Cardiac muscle cell (in vitro differentiated cells and primary cell): ENCODE data around the gene AKR7A3. TPM values are rescaled to one million over a fixed set of nuclear protein-coding genes. Genes with fewer than 3 reads are reported as not detected.
A peak's percentile ranks its signal among the peaks of the same experiment; 100 is the strongest.
"Not testable (repeated sequence)": the region's sequence is repeated elsewhere in the genome, so short reads cannot be mapped to it uniquely, and the experiment has no call there.

Experiments used
- DNase-seq, 2 donors: peaks; one replicate each; pipeline versions ENCODE4 v3.0.0 to v3.0.0-alpha.2; 2010 to 2017; ENCODE audit warnings: low read depth in 1 of 2, low spot score in 1 of 2
- H3K27ac ChIP-seq: fragments of 200-600 bp; sonication (generic); 2 replicates; pipeline ENCODE4 v1.5.1; 2016
- H3K27me3 ChIP-seq: fragments of 200-600 bp; sonication (generic); 2 replicates; pipeline ENCODE4 v1.6.0; 2016; ENCODE audit warnings: control low read depth
- H3K36me3 ChIP-seq: fragments of 200-600 bp; sonication (generic); 2 replicates; pipeline ENCODE4 v1.5.1; 2016; ENCODE audit warnings: control low read depth
- H3K4me1 ChIP-seq: fragments of 200-600 bp; sonication (generic); 2 replicates; pipeline ENCODE4 v1.8.1; 2017; ENCODE audit warnings: low read depth, mild to moderate bottlenecking, mixed run types
- H3K4me3 ChIP-seq: fragments of 200-600 bp; sonication (generic); 2 replicates; pipeline ENCODE4 v1.5.1; 2016; ENCODE audit warnings: mild to moderate bottlenecking
- H3K9me3 ChIP-seq: fragments of 200-600 bp; sonication (generic); 2 replicates; pipeline ENCODE4 v1.5.1; 2017; ENCODE audit warnings: low read depth, mild to moderate bottlenecking, control low read depth
- CTCF ChIP-seq: IDR thresholded peaks from 2 replicates; pipeline ENCODE4 v1.5.1; 2012; ENCODE audit warnings: low read depth, mild to moderate bottlenecking, low read length
- polyA plus RNA-seq: library from polyadenylated mRNA; unstranded; fragments of >200 nt; fragmentation: Nextera tagmentation; extraction: Ambion mirVana; gene quantifications from 2 replicates; pipeline ENCODE4 v1.2.1, GENCODE V29; 2016
- total RNA-seq: library from RNA; depleted of rRNA; stranded (reverse); fragments of >200 nt; gene quantifications from 2 replicates; pipeline ENCODE4 v1.2.3, GENCODE V29; 2016

AKR7A3 gene
- total and polyA plus RNA-seq, 2 experiments from 2014 or later = 0.26 to 1.4 TPM

GRCh38 chr1:19269427-19270342 lies 18.9 kb downstream of the AKR7A3 start:
- DNase-seq, H3K4me3 ChIP-seq: not testable (repeated sequence)
- TF ChIP-seq CTCF = peak; percentile 14

DNA sequence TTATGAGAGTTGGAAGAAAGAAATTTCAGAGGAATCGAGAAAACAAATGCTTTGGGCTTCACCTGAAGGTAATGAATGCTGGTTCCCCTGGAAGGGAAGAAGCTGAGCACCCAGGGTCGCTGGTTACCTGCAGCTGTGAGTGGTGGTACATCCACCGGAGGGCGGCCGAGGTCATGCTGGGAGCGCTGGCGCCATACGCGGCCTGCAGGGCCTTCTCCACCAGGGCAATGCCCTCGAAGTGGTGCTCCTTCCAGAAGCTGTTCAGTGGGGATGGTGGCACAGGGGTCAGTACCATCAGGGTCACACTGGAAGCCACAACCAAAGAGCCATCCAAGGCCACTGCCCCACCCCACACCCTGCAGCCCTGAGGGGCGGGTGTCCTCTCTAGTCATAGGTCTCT lies 20.1 kb downstream of the AKR7A3 start:
- TF ChIP-seq CTCF = no peak
- H3K27ac ChIP-seq = no peak overlapping the region
- no peaks in the 10 kb centered on the region for H3K36me3 ChIP-seq
- no peak overlapping the region for H3K4me3 ChIP-seq
- H3K9me3 ChIP-seq = no peaks in the 10 kb centered on the region
- H3K4me1 ChIP-seq = no peaks in the 10 kb centered on the region
- no peak for DNase-seq
- H3K27me3 ChIP-seq = no peaks in the 10 kb centered on the region

More at GRCh38 chr1:19269427-19270342, 18.9 kb downstream of the AKR7A3 start:
- H3K27ac ChIP-seq, H3K27me3 ChIP-seq, H3K9me3 ChIP-seq, H3K4me1 ChIP-seq, H3K36me3 ChIP-seq: not testable (repeated sequence)

DNA sequence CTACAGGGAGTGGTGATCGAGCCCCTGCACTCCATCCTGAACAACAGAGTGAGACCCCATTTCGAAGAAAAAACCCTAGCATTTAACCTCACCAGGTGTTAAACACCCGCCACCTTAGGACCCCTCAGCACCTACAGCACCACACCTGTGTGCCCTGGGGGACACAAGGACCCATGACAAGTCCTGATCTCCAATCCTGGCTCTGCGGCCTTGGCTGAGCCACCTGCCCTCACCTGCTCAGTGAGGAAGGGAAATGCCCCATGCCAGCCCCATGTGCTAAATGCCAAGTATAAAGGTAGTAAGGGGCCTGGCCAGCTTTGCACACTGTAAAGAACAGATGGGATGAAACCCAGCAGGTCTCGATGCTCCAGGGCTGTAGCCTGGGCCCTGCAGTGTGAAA lies 25.8 kb downstream of the AKR7A3 start:
- no peaks in the 10 kb centered on the region for H3K27me3 ChIP-seq
- no peaks in the 10 kb centered on the region for H3K9me3 ChIP-seq
- no peak for DNase-seq
- no peak overlapping the region for H3K27ac ChIP-seq
- TF ChIP-seq CTCF = no peak
- H3K4me3 ChIP-seq = no peak overlapping the region
- peaks cover 8% of the 10 kb centered on the region for H3K36me3 ChIP-seq
- no peaks in the 10 kb centered on the region for H3K4me1 ChIP-seq

GRCh38 chr1:19262047-19262446 lies 26.5 kb downstream of the AKR7A3 start:
- no peak for TF ChIP-seq CTCF
- no peak overlapping the region for H3K4me3 ChIP-seq

DNA sequence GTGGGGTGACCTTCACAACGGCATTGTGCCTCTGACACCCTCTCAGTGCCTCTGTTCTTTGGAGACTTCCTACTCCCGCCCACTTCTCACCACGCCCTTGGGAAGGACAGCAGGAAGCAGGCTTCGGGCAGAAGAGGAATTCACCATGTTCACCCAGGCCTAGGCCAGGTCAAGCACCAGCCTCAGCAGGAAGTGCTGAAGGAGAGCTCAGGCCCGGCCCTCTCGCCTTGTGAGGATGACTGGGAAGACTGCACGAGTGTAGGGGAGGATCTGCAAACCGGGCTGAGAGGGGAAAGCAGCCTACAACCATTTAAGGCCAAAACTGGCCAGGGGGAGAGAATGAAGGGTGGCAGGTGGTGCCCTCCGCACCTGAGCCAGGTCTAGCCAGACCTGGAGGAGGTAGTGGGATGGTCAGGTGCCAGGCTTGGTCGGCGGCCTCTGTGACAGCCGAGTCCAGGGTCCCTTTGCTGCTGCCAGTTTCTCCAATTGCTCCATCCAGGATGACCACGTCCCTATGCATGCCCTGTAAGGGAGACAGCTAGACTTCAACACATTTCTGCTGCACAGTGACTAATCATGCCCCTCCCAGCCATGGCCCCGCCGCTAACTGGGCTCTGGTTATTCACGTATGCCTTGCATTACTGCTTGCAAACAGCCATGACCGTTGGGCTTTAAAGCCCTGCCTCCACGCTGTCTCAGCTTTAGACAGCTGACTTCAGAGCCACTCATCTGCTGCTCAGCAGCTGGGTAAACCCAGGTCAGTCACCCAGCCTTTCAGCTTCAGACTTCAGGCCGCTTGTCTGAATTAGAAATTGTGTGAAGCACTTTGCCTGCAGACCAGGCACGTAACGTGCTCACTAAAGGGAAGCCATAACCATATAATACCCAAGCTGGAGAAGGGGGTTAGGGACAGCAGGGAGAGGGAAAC lies 28.1 kb downstream of the AKR7A3 start:
- H3K27ac ChIP-seq = peak overlapping the region; percentile 43
- H3K36me3 ChIP-seq = peaks cover 17% of the 10 kb centered on the region
- H3K4me3 ChIP-seq = no peak overlapping the region
- no peaks in the 10 kb centered on the region for H3K4me1 ChIP-seq
- H3K9me3 ChIP-seq = no peaks in the 10 kb centered on the region
- H3K27me3 ChIP-seq = no peaks in the 10 kb centered on the region
- TF ChIP-seq CTCF = no peak
- DNase-seq = peak in 1 of 2 donors; percentile 27

More at GRCh38 chr1:19262047-19262446, 26.5 kb downstream of the AKR7A3 start:
- no peaks in the 10 kb centered on the region for H3K9me3 ChIP-seq
- DNase-seq = no peak
- H3K27me3 ChIP-seq = no peaks in the 10 kb centered on the region
- H3K4me1 ChIP-seq = no peaks in the 10 kb centered on the region
- H3K36me3 ChIP-seq = peaks cover 15% of the 10 kb centered on the region
- no peak overlapping the region for H3K27ac ChIP-seq
